Endothelial cell of umbilical vein (primary cell): ENCODE results near the gene PAK6. TPM values are rescaled to one million over a fixed set of nuclear protein-coding genes. Genes with fewer than 3 reads are reported as not detected.

Experiments used
- polyA plus RNA-seq, 4 experiments: library from polyadenylated mRNA; depleted of rRNA in 3 of 4; stranded (reverse) in 3 of 4; unstranded in 1 of 4; fragments of >200 nt; gene quantifications; 2 replicates each; pipeline versions ENCODE4 v1.2.1 to v1.2.3, GENCODE V29; 2011 to 2012; ENCODE audit warnings: missing spikeins in 1 of 4
- total RNA-seq: library from RNA; stranded (reverse); gene quantifications from 2 replicates; pipeline ENCODE4 v1.2.3, GENCODE V29; 2021

PAK6 gene
- total and polyA plus RNA-seq, 2 donors (not counting 3 experiments of a cell fraction or from before 2014, with no cell fraction given), result not detected

Other genes with a start within 250 kb of the PAK6 start
- gene SRP14, start 199.9 kb upstream of the PAK6 start, total RNA-seq, result 220 and 260 TPM in 2 replicates
- gene SRP14, start 199.9 kb upstream of the PAK6 start, polyA plus RNA-seq, result 304 and 330 TPM in 2 replicates
- 9.8 and 13.9 TPM in 2 replicates for gene BMF, start 130.2 kb upstream of the PAK6 start, total RNA-seq
- 7.4 and 8.6 TPM in 2 replicates for gene BMF, start 130.2 kb upstream of the PAK6 start, polyA plus RNA-seq
- gene BUB1B, start 78.0 kb upstream of the PAK6 start, total RNA-seq, result 65.6 and 69.8 TPM in 2 replicates
- 10.1 and 12.2 TPM in 2 replicates for gene BUB1B, start 78.0 kb upstream of the PAK6 start, polyA plus RNA-seq
- not detected in 2 replicates for gene ANKRD63, start 44.0 kb downstream of the PAK6 start, total RNA-seq
- not detected in 2 replicates for gene ANKRD63, start 44.0 kb downstream of the PAK6 start, polyA plus RNA-seq
- 1.5 and 4.3 TPM in 2 replicates for gene PLCB2, start 68.9 kb downstream of the PAK6 start, total RNA-seq
- gene PLCB2, start 68.9 kb downstream of the PAK6 start, polyA plus RNA-seq, result 1.6 and 1.9 TPM in 2 replicates
- 23.6 and 24.1 TPM in 2 replicates for gene INAFM2, start 84.6 kb downstream of the PAK6 start, total RNA-seq
- gene INAFM2, start 84.6 kb downstream of the PAK6 start, polyA plus RNA-seq, result 9.4 and 10.4 TPM in 2 replicates
- gene CCDC9B, start 101.9 kb downstream of the PAK6 start, total RNA-seq, result 46.0 and 47.3 TPM in 2 replicates
- gene CCDC9B, start 101.9 kb downstream of the PAK6 start, polyA plus RNA-seq, result 4.8 and 7.6 TPM in 2 replicates
- gene PHGR1, start 112.0 kb downstream of the PAK6 start, total RNA-seq, result not detected in 2 replicates
- not detected in 2 replicates for gene PHGR1, start 112.0 kb downstream of the PAK6 start, polyA plus RNA-seq
- gene DISP2, start 119.2 kb downstream of the PAK6 start, total RNA-seq, result 0.65 and 1.2 TPM in 2 replicates
- 0.10 and 0.24 TPM in 2 replicates for gene DISP2, start 119.2 kb downstream of the PAK6 start, polyA plus RNA-seq
- 54.9 and 61.4 TPM in 2 replicates for gene KNSTRN, start 143.7 kb downstream of the PAK6 start, total RNA-seq
- gene KNSTRN, start 143.7 kb downstream of the PAK6 start, polyA plus RNA-seq, result 19.1 and 24.4 TPM in 2 replicates
- gene IVD, start 166.7 kb downstream of the PAK6 start, total RNA-seq, result 62.5 and 64.3 TPM in 2 replicates
- gene IVD, start 166.7 kb downstream of the PAK6 start, polyA plus RNA-seq, result 33.6 and 34.1 TPM in 2 replicates
- 19.1 and 19.7 TPM in 2 replicates for gene BAHD1, start 201.9 kb downstream of the PAK6 start, total RNA-seq
- gene BAHD1, start 201.9 kb downstream of the PAK6 start, polyA plus RNA-seq, result 6.3 and 7.0 TPM in 2 replicates
- 45.9 and 49.2 TPM in 2 replicates for gene CHST14, start 231.9 kb downstream of the PAK6 start, total RNA-seq
- 35.1 and 38.3 TPM in 2 replicates for gene CHST14, start 231.9 kb downstream of the PAK6 start, polyA plus RNA-seq